Natural killer cell treated with Interleukin-12 subunit alpha and Interleukin-12 subunit beta and Interleukin-15 and Interleukin-18, amount 100 ng/mL, for 72 hours (primary cell): Measurements from ENCODE around the gene HIF1AN. TPM values are rescaled to one million over a fixed set of nuclear protein-coding genes. Genes with fewer than 3 reads are reported as not detected.
A peak's percentile ranks its signal among the peaks of the same experiment; 100 is the strongest.

Experiments used
- ATAC-seq, 2 donors: fragments of 150-1000 bp; cut with Tn5 transposase in 1 of 2; sonication (Bioruptor Pico), chemical (Tn5 transposase) in 1 of 2; 2 replicates each; pipeline ENCODE4 v1.10.0; 2021
- DNase-seq: peaks from one replicate; pipeline ENCODE4 v3.0.0; 2022; ENCODE audit warnings: low spot score
- H3K27ac Mint-ChIP-seq, 2 donors: 1 replicate in 1 of 2; 2 replicates in 1 of 2; pipeline ENCODE4 v1.8.0; 2022; ENCODE audit warnings: mixed read lengths in 2 of 2, mild to moderate bottlenecking in 1 of 2, moderate library complexity in 1 of 2
- H3K27me3 Mint-ChIP-seq, 2 donors: 1 replicate in 1 of 2; 2 replicates in 1 of 2; pipeline ENCODE4 v1.8.0; 2022; ENCODE audit warnings: mixed read lengths in 2 of 2
- H3K36me3 Mint-ChIP-seq: one replicate; pipeline ENCODE4 v1.8.0; 2022; ENCODE audit warnings: mixed read lengths
- H3K4me1 Mint-ChIP-seq, 2 donors: 1 replicate in 1 of 2; 2 replicates in 1 of 2; pipeline ENCODE4 v1.8.0; 2022; ENCODE audit warnings: low read depth in 2 of 2, mixed read lengths in 2 of 2, mild to moderate bottlenecking in 1 of 2
- H3K4me3 Mint-ChIP-seq: one replicate; pipeline ENCODE4 v1.8.0; 2022; ENCODE audit warnings: mixed read lengths
- H3K9me3 Mint-ChIP-seq: 2 replicates; pipeline ENCODE4 v1.8.0; 2022; ENCODE audit warnings: mixed read lengths
- total RNA-seq, 2 donors: library from RNA; stranded (reverse); gene quantifications; one replicate each; pipeline ENCODE4 v1.2.3, GENCODE V29; 2022

Gene HIF1AN
- total RNA-seq, 2 donors from 2014 or later, result 49.2 to 57.6 TPM

- peaks cover 25% of the 10 kb centered on the region for H3K36me3 Mint-ChIP-seq
- peaks cover 32 to 35% of the 10 kb centered on the region in 2 donors for H3K4me1 Mint-ChIP-seq
- H3K9me3 Mint-ChIP-seq, result no peaks in the 10 kb centered on the region
- peak overlapping the region; percentile 78 to 92 for H3K27ac Mint-ChIP-seq
- peak overlapping the region; percentile 89 for H3K4me3 Mint-ChIP-seq
- DNase-seq, result no peak
- peak in 1 of 2 donors; percentile 50 for ATAC-seq
- no peaks in the 10 kb centered on the region for H3K27me3 Mint-ChIP-seq
Measured at GRCh38 chr10:100528921-100529474, 6.7 kb upstream of the HIF1AN start.

GRCh38 chr10:100529475-100530298 lies 6.1 kb upstream of the HIF1AN start, which contains the start of gene NDUFB8:
NDUFB8 (minus strand) TSS chr10:100529871; CDS start chr10:100529851, 20 bp downstream.
- peaks cover 32 to 34% of the 10 kb centered on the region in 2 donors for H3K4me1 Mint-ChIP-seq
- peak within 1 kb of the TSS; percentile 89 for H3K4me3 Mint-ChIP-seq
- peaks cover 23% of the 10 kb centered on the region for H3K36me3 Mint-ChIP-seq
- H3K9me3 Mint-ChIP-seq, result no peaks in the 10 kb centered on the region
- no peaks in the 10 kb centered on the region for H3K27me3 Mint-ChIP-seq
- ATAC-seq (peak; percentile 84 to 85), DNase-seq (peak; percentile 87)
- H3K27ac Mint-ChIP-seq, result peak within 1 kb of the TSS; percentile 78 to 92

- no peak for DNase-seq
- no peak for ATAC-seq
- Mint-ChIP-seq H3K4me3 (peak overlapping the region; percentile 17), H3K36me3 (peaks cover 12% of the 10 kb centered on the region), H3K27ac (peak overlapping the region in 1 of 2 donors; percentile 80), H3K4me1 (peaks cover 23 to 30% of the 10 kb centered on the region in 2 donors), H3K27me3 (no peaks in the 10 kb centered on the region), H3K9me3 (no peaks in the 10 kb centered on the region)
Measured at GRCh38 chr10:100531761-100532160, 4.0 kb upstream of the HIF1AN start.

- H3K9me3 Mint-ChIP-seq, result no peaks in the 10 kb centered on the region
- ATAC-seq, result no peak
- H3K27ac Mint-ChIP-seq, result no peak overlapping the region
- DNase-seq, result no peak
- peaks cover 11% of the 10 kb centered on the region for H3K36me3 Mint-ChIP-seq
- H3K4me1 Mint-ChIP-seq, result peaks cover 13 to 30% of the 10 kb centered on the region in 2 donors
- peak overlapping the region; percentile 33 for H3K4me3 Mint-ChIP-seq
- no peaks in the 10 kb centered on the region for H3K27me3 Mint-ChIP-seq
Measured at GRCh38 chr10:100534726-100535125, 1.0 kb upstream of the HIF1AN start.

- H3K27me3 Mint-ChIP-seq, result no peaks in the 10 kb centered on the region
- DNase-seq, result no peak
- H3K4me3 Mint-ChIP-seq, result no peak overlapping the region
- ATAC-seq, result peak in 1 of 2 donors; percentile 0
- H3K4me1 Mint-ChIP-seq, result peaks cover 7 to 25% of the 10 kb centered on the region in 2 donors
- H3K36me3 Mint-ChIP-seq, result peaks cover 8% of the 10 kb centered on the region
- no peak overlapping the region for H3K27ac Mint-ChIP-seq
- no peaks in the 10 kb centered on the region for H3K9me3 Mint-ChIP-seq
Measured at GRCh38 chr10:100535338-100535714, 417 bp upstream of the HIF1AN start.

- H3K9me3 Mint-ChIP-seq, result no peaks in the 10 kb centered on the region
- ATAC-seq (no peak), DNase-seq (no peak)
- no peak overlapping the region for H3K27ac Mint-ChIP-seq
- no peak overlapping the region for H3K4me3 Mint-ChIP-seq
- no peaks in the 10 kb centered on the region for H3K27me3 Mint-ChIP-seq
- peaks cover 15% of the 10 kb centered on the region for H3K36me3 Mint-ChIP-seq
- peaks cover 0 to 22% of the 10 kb centered on the region in 2 donors for H3K4me1 Mint-ChIP-seq
Measured at GRCh38 chr10:100537475-100537874, 1.7 kb downstream of the HIF1AN start.

GRCh38 chr10:100544950-100545349 lies 9.2 kb downstream of the HIF1AN start:
- Mint-ChIP-seq H3K36me3 (peaks cover 23% of the 10 kb centered on the region), H3K4me3 (no peak overlapping the region), H3K27me3 (no peaks in the 10 kb centered on the region), H3K27ac (no peak overlapping the region), H3K4me1 (peaks cover 0 to 10% of the 10 kb centered on the region in 2 donors), H3K9me3 (no peaks in the 10 kb centered on the region)
- no peak for ATAC-seq
- no peak for DNase-seq

- no peak overlapping the region for H3K4me3 Mint-ChIP-seq
- H3K4me1 Mint-ChIP-seq, result peaks cover 0 to 3% of the 10 kb centered on the region in 2 donors
- H3K36me3 Mint-ChIP-seq, result peaks cover 12% of the 10 kb centered on the region
- ATAC-seq (no peak), DNase-seq (no peak)
- H3K27ac Mint-ChIP-seq, result no peak overlapping the region
- H3K9me3 Mint-ChIP-seq, result no peaks in the 10 kb centered on the region
- H3K27me3 Mint-ChIP-seq, result no peaks in the 10 kb centered on the region
Measured at GRCh38 chr10:100551196-100551595, 15.5 kb downstream of the HIF1AN start.

GRCh38 chr10:100551738-100552137 lies 16.0 kb downstream of the HIF1AN start:
- peaks cover 0 to 3% of the 10 kb centered on the region in 2 donors for H3K4me1 Mint-ChIP-seq
- ATAC-seq (no peak), DNase-seq (no peak)
- H3K27ac Mint-ChIP-seq, result no peak overlapping the region
- H3K4me3 Mint-ChIP-seq, result no peak overlapping the region
- peaks cover 12% of the 10 kb centered on the region for H3K36me3 Mint-ChIP-seq
- no peaks in the 10 kb centered on the region for H3K27me3 Mint-ChIP-seq
- H3K9me3 Mint-ChIP-seq, result no peaks in the 10 kb centered on the region

- Mint-ChIP-seq H3K27ac (no peak overlapping the region), H3K27me3 (no peaks in the 10 kb centered on the region), H3K36me3 (peaks cover 12% of the 10 kb centered on the region), H3K9me3 (no peaks in the 10 kb centered on the region), H3K4me1 (peaks cover 0 to 3% of the 10 kb centered on the region in 2 donors), H3K4me3 (no peak overlapping the region)
- DNase-seq, result no peak
- no peak for ATAC-seq
Measured at GRCh38 chr10:100553929-100554328, 18.2 kb downstream of the HIF1AN start.

GRCh38 chr10:100554902-100555301 lies 19.2 kb downstream of the HIF1AN start:
- H3K9me3 Mint-ChIP-seq, result no peaks in the 10 kb centered on the region
- no peaks in the 10 kb centered on the region for H3K27me3 Mint-ChIP-seq
- no peak overlapping the region for H3K4me3 Mint-ChIP-seq
- ATAC-seq (no peak), DNase-seq (no peak)
- peaks cover 0 to 3% of the 10 kb centered on the region in 2 donors for H3K4me1 Mint-ChIP-seq
- no peak overlapping the region for H3K27ac Mint-ChIP-seq
- peaks cover 12% of the 10 kb centered on the region for H3K36me3 Mint-ChIP-seq

- H3K27me3 Mint-ChIP-seq, result peaks cover 13 to 22% of the 10 kb centered on the region in 2 donors
- ATAC-seq, result no peak
- peaks cover 12% of the 10 kb centered on the region for H3K36me3 Mint-ChIP-seq
- H3K4me1 Mint-ChIP-seq, result peaks cover 9 to 11% of the 10 kb centered on the region in 2 donors
- no peak for DNase-seq
- no peak overlapping the region for H3K4me3 Mint-ChIP-seq
- H3K27ac Mint-ChIP-seq, result no peak overlapping the region
- H3K9me3 Mint-ChIP-seq, result no peaks in the 10 kb centered on the region
Measured at GRCh38 chr10:100560248-100560647, 24.5 kb downstream of the HIF1AN start.

- H3K9me3 Mint-ChIP-seq, result no peaks in the 10 kb centered on the region
- peaks cover 9 to 11% of the 10 kb centered on the region in 2 donors for H3K4me1 Mint-ChIP-seq
- peaks cover 13 to 24% of the 10 kb centered on the region in 2 donors for H3K27me3 Mint-ChIP-seq
- H3K4me3 Mint-ChIP-seq, result peak overlapping the region; percentile 28
- ATAC-seq (no peak), DNase-seq (no peak)
- no peak overlapping the region for H3K27ac Mint-ChIP-seq
- H3K36me3 Mint-ChIP-seq, result peaks cover 6% of the 10 kb centered on the region
Measured at GRCh38 chr10:100561005-100561404, 25.3 kb downstream of the HIF1AN start.

- peaks cover 6% of the 10 kb centered on the region for H3K36me3 Mint-ChIP-seq
- no peaks in the 10 kb centered on the region for H3K9me3 Mint-ChIP-seq
- ATAC-seq, result peak; percentile 91 to 93
- H3K4me1 Mint-ChIP-seq, result peaks cover 9 to 11% of the 10 kb centered on the region in 2 donors
- no peak overlapping the region for H3K27ac Mint-ChIP-seq
- DNase-seq, result peak; percentile 76
- peaks cover 13 to 35% of the 10 kb centered on the region in 2 donors for H3K27me3 Mint-ChIP-seq
- H3K4me3 Mint-ChIP-seq, result peak overlapping the region; percentile 28
Measured at GRCh38 chr10:100562008-100562672, 26.4 kb downstream of the HIF1AN start.
